Left ventricle myocardium inferior (tissue), 1 donor: ENCODE results near the gene MYO1C. TPM values are rescaled to one million over a fixed set of nuclear protein-coding genes. Genes with fewer than 3 reads are reported as not detected.

Source experiments
- DNase-seq: peaks from one replicate; pipeline ENCODE4 v3.0.0-alpha.2; 2020
- H3K27ac ChIP-seq: fragments of 200-600 bp; replicated peaks from 2 replicates; pipeline ENCODE4 v1.8.0; 2021
- H3K27me3 ChIP-seq: fragments of 200-600 bp; 2 replicates; pipeline ENCODE4 v1.8.0; 2021; ENCODE audit warnings: low read depth
- H3K36me3 ChIP-seq: fragments of 200-600 bp; 2 replicates; pipeline ENCODE4 v1.8.0; 2021
- H3K4me1 ChIP-seq: fragments of 200-600 bp; 2 replicates; pipeline ENCODE4 v1.8.0; 2021
- H3K4me3 ChIP-seq: fragments of 200-600 bp; 2 replicates; pipeline ENCODE4 v1.8.0; 2021; ENCODE audit warnings: mild to moderate bottlenecking, moderate library complexity
- H3K9me3 ChIP-seq: fragments of 200-600 bp; replicated peaks from 2 replicates; pipeline ENCODE4 v1.8.0; 2021
- intact Hi-C: fragments of 100-400 bp; cut with micrococcal nuclease; formaldehyde crosslinking; loops from one replicate; pipeline ENCODE4 v1.11.0; 2022
- total RNA-seq: library from RNA; stranded (reverse); fragmentation: NEBNext Ultra II Directional; extraction: Animal tissue kit (Norgen Biotek cat#: 25700); gene quantifications from one replicate; pipeline ENCODE4 v1.2.1, GENCODE V29; 2021
- TF ChIP-seq, protein P1 (sequence below): fragments of 200-600 bp; IDR thresholded peaks from 2 replicates; pipeline ENCODE4 v1.8.0; 2021; ENCODE audit warnings: antibody characterized with exemption, mild to moderate bottlenecking, borderline replicate concordance
- donor health status: DM: no; HTN: yes; CAD: no; lungs with severe emphysema.

MYO1C gene
- total RNA-seq, 1 donor from 2014 or later, result 150 TPM

DNA sequence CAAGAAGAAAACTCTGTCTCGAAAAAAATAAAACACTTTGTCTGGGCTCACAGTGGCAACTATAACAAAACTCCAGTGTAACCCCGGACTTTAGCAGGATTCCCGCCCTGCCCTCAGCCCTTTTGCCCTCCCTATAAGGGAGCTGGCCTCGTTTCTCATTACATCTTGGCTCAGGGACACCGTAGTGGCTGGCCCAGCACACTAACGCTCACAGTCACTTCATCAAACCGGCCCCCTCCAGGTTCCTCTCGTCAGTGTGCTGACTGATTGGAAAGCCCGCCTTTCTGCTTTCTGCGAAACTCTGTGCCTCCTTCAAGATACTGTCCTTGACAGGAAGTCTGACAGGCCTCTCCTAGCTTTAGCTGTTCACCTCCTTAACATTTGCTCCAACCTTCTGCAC is 11.2 kb upstream of the MYO1C start:
- Histone ChIP-seq H3K4me1 (peaks cover 60% of the 10 kb centered on the region), H3K27ac (peak overlapping the region; percentile 18), H3K27me3 (no peaks in the 10 kb centered on the region), H3K9me3 (no peaks in the 10 kb centered on the region), H3K4me3 (no peak overlapping the region), H3K36me3 (peaks cover 43% of the 10 kb centered on the region)
- no peak for DNase-seq
- intact Hi-C loops, result no loop called here
- TF ChIP-seq, protein P1, sequence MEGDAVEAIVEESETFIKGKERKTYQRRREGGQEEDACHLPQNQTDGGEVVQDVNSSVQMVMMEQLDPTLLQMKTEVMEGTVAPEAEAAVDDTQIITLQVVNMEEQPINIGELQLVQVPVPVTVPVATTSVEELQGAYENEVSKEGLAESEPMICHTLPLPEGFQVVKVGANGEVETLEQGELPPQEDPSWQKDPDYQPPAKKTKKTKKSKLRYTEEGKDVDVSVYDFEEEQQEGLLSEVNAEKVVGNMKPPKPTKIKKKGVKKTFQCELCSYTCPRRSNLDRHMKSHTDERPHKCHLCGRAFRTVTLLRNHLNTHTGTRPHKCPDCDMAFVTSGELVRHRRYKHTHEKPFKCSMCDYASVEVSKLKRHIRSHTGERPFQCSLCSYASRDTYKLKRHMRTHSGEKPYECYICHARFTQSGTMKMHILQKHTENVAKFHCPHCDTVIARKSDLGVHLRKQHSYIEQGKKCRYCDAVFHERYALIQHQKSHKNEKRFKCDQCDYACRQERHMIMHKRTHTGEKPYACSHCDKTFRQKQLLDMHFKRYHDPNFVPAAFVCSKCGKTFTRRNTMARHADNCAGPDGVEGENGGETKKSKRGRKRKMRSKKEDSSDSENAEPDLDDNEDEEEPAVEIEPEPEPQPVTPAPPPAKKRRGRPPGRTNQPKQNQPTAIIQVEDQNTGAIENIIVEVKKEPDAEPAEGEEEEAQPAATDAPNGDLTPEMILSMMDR, result no peak

DNA sequence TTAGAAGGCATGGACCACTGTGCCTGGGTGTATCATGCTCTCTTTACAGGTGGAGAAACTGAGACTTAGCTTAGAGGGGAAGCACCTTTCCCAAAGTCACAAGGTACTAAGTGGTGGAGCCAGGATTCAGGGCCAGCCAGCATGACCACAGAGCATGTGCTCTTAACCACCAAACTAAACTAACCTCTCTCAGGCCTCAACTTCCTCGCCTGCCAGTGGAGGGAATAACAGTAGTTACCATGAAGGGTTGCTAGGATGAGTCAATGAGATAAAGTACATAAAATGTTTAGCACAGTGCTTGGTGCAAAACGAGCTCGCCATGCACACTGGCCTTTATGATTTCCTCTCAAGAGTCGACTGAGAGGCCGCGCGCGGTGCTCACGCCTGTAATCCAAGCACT is 6.4 kb upstream of the MYO1C start:
- H3K27ac ChIP-seq, result peak overlapping the region; percentile 16
- no peaks in the 10 kb centered on the region for H3K9me3 ChIP-seq
- intact Hi-C loops, result no loop called here
- H3K4me3 ChIP-seq, result no peak overlapping the region
- no peak for DNase-seq
- no peaks in the 10 kb centered on the region for H3K27me3 ChIP-seq
- H3K36me3 ChIP-seq, result peaks cover 47% of the 10 kb centered on the region
- TF ChIP-seq, protein P1, result no peak
- H3K4me1 ChIP-seq, result peaks cover 61% of the 10 kb centered on the region

DNA sequence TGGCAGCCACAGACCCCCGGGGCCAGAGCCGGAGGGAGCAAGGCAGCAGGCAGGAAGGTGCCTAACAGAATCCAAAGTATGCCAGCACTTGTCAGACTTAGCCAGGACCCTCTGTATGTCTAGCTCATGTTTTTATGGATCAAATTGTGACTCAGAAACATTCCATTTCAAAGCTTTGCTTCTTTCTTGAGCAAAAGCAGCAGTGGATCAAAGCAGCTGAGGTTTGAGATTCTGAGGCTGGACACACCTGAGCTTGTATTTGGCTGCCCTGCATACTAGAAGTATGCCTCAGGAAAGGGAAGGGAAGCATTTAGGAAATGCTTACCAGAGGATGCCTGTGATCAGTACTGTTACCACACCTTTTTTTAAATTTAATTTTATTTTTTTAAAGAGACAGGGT is 5.7 kb upstream of the MYO1C start:
- no peak for DNase-seq
- intact Hi-C loops, result no loop called here
- TF ChIP-seq, protein P1, result no peak
- H3K27me3 ChIP-seq, result no peaks in the 10 kb centered on the region
- no peak overlapping the region for H3K4me3 ChIP-seq
- H3K9me3 ChIP-seq, result no peaks in the 10 kb centered on the region
- H3K4me1 ChIP-seq, result peaks cover 61% of the 10 kb centered on the region
- peak overlapping the region; percentile 98 for H3K27ac ChIP-seq
- peaks cover 47% of the 10 kb centered on the region for H3K36me3 ChIP-seq

DNA sequence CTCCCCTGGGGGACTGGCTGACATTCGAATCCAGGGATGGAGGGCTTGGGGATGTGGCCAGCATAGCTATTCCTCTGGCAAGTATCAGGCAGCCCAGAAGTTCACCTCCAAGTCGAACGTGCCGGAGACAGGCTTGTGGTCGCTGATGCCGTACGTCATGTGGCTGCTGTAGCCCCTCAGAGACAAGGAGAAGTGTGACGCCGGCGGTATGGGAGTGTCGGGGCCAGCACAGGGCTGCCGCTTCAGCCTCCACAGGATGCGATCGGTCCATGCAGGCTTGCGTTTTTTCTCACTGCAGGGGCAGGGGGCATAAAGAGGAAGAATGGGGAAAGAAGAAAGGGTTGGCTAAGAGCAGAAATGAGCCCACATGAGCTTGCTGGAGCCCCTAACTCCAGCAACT is 5.3 kb upstream of the MYO1C start:
- H3K4me1 ChIP-seq, result peaks cover 65% of the 10 kb centered on the region
- peaks cover 46% of the 10 kb centered on the region for H3K36me3 ChIP-seq

DNA sequence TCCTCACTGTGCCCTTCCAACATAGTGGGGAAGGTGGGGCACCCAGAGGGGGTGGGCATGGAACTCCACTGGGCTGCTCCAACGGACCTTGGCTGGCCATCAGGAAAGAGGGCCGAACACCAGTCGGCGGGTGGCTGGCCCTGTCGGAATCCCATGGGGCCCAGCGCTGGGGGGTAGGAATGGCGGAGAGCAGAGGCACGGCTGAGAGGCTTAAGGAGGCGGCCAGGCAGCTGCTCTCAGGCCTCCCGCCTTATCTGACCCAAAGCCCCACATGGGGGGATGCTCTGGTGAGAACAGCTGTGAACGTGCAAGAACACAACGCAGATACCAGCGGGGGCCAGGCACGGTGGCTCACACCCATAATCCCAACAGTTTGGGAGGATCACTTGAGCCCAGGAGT is 4.4 kb upstream of the MYO1C start:
- intact Hi-C loops, result no loop called here
- TF ChIP-seq, protein P1, result no peak
- no peaks in the 10 kb centered on the region for H3K9me3 ChIP-seq
- peaks cover 75% of the 10 kb centered on the region for H3K4me1 ChIP-seq
- H3K27ac ChIP-seq, result peak overlapping the region; percentile 98
- no peak overlapping the region for H3K4me3 ChIP-seq
- no peak for DNase-seq
- no peaks in the 10 kb centered on the region for H3K27me3 ChIP-seq
- H3K36me3 ChIP-seq, result peaks cover 41% of the 10 kb centered on the region

More for the DNA sequence above, 5.3 kb upstream of the MYO1C start:
- Histone ChIP-seq H3K27ac (peak overlapping the region; percentile 98), H3K4me3 (no peak overlapping the region), H3K9me3 (no peaks in the 10 kb centered on the region), H3K27me3 (no peaks in the 10 kb centered on the region)
- intact Hi-C loops, result no loop called here
- DNase-seq, result no peak
- TF ChIP-seq, protein P1, result no peak
